HL-60/S4 (cell line): ENCODE measurements around the gene PHAF1.

Source experiments
- in situ Hi-C: fragments of 300-500 bp; cut with MboI; formaldehyde crosslinking; loops from 2 replicates; pipeline ENCODE4 v1.14.3; 2022; ENCODE audit warnings: low sequenced_read_pairs

PHAF1 gene

GRCh38 chr16:67177743-67178699, 68.3 kb downstream of the PHAF1 start:
- in situ Hi-C loops = no loop called here

DNA sequence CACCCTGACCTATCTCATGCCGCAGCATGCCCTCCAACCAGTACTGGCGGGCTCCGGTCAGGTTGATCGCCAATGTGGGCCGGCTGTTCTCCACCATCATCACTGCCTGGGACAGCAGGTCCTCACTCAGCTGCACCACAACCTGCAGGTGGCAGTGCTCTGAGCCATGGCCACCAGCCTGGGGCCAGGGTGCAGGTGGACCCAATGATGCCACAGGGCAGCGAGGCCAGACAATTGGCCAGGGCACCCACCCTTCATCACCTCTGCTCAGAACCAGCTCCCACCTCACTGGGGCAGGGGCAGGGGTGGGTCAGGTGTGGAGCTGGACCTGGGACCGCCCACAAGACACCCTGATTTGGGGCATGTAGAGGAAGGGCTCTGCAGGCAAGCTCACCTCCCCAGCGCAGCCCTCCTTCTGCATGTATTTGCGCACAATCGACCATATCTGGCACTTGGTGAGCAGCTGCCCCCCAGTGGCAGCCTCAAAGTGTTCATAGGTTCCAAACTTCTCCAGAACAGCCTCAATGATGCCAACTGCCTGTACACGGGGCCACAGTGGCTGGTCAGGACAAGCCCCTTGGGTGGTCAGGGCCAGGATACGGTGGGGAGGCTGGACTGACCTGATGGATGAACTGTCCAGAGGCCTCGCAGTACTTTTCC, 69.8 kb downstream of the PHAF1 start:
- in situ Hi-C loops = no loop called here

DNA sequence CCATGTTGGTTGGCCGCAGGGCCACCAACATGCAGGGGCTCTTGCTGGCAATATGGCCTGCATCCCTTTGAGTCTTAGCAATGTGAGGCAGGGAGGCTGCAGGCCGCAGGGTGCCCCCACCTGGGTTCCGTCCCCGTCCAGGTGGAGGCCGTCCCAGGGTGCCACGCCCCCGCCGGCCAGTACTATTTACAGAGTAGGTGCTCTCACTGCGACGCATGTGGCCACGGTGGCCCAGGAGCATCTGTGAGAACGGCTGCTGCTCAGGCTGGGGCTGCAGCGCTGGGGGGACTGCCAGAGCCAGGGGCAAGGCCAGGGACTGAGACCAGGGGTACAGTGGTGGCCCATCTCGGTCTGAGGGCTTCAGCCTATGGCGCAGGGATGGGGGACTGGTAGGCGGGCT, 70.4 kb downstream of the PHAF1 start:
- in situ Hi-C loops = no loop called here

GRCh38 chr16:67181346-67181745, 71.6 kb downstream of the PHAF1 start:
- in situ Hi-C loops = no loop called here

DNA sequence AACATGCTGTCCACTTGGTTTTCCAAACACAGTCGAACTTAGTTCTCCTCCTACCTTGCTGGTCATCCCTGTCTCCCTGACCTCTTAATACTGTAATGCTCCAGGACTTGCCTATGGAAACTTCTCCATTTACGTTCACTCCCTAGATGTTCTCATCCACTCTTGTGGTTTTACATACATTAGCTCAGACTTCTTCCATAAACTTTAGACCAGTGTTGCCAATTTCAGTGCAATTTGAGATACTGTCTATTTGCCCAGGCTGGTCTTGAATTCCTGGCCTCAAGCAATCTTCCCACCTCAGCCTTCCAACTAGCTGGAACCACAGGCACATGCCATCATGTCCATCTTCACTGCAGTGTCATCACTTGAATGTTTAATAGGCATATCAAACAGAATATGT, 72.5 kb downstream of the PHAF1 start:
- in situ Hi-C loops = no loop called here

DNA sequence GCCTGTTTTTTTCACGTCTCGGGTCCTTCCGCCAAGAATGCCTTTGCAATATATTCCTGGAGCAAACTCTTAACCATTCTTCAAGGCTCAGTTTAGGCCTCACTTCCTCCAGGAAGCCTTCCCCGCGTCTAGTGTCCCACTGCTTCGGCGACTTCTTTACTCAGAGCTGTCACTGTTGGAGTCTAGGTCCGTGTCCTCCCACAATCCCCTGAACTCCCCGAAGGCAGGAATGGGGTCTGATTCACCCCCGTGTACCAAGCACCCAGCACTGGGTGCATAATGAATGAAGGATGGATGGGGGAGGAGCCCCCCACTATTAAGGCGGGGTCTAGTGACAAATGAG, 73.5 kb downstream of the PHAF1 start:
- in situ Hi-C loops = no loop called here

- in situ Hi-C loops = no loop called here
Observed at GRCh38 chr16:67183627-67184452, 74.1 kb downstream of the PHAF1 start, which contains the start of gene MATCAP1. Gene MATCAP1 (minus strand): TSS chr16:67183963. CDS start chr16:67180610, 3,353 bp downstream.

DNA sequence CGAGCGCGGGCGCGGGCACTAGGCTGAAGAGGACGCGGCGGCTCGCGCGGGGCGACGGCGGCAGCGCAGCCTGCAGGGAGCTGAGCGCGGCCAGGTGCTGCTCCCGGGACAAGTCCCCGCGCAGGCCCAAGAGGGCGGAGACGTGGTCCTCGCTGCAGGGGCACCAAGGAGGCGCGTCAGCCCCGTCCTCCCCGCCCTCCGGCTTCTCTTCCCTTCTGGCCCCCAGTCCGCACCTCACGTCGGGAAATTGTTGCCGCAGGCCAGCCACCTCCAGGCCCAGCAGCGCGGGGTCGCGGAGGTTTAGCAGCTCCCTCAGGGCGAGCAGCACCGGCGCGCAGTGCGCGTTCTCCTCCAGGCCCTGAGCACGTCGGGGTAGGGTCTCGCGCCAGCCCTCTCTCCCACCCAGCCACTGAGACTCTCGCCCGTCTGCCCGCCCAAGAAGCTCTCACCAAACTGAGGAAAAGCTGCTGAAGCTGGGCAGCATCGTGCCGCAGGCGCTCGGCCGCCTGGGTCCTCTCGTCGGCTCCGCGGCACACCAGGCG, 74.8 kb downstream of the PHAF1 start:
- in situ Hi-C loops = no loop called here

DNA sequence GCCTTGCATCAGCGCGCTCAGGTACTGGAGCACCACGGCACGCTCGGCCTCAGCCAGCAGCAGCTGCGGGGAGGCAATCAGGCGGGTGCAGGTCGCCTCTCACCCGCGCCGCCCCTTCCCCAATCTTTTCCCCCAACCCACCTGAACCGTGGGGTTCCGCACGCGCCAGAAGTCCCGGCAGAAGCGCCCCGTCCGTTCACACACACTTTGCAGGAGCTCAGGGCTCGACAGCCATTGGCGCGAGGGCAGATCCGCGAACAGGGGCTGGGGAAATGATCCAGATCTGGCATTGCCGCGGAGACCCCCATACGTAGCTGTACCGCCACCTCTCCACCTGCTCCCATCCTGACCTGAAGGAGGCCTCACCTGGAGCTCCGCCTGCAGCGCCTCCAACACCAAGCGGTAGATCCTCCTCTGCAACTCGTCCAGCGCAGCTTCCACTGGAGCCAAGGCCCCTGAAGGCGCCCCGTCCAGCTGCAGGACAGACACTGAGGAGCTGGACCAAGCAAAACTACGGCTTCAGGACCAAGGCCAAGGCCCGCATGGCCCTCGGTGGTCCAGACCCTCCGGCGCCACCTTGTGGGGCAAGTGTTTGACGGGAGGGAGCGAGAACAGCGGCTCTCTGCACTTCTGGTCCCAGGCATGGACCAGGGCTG, 75.4 kb downstream of the PHAF1 start:
- in situ Hi-C loops = no loop called here

DNA sequence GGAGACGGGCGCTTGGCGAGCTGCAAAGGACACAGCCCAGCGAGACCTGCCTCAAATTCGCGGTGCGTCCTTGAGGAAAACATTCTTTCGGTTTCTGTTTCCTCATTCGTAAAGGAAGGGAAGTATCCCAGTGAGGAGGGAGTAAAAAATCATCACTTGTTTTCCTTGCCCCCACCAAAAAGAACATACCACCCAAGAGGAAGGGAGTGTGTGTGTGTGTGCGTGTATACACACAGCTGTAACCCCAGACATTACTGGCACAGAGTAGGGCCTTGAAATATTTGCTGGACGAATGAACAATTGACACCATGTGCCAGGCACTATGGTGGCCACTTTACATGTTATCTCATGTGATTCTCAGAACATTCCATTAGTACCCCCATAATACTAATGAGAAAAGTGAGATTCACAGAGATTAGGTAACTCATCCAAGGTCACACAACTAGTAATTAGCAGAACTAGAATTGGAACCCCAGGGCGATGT, 76.0 kb downstream of the PHAF1 start:
- in situ Hi-C loops = no loop called here

DNA sequence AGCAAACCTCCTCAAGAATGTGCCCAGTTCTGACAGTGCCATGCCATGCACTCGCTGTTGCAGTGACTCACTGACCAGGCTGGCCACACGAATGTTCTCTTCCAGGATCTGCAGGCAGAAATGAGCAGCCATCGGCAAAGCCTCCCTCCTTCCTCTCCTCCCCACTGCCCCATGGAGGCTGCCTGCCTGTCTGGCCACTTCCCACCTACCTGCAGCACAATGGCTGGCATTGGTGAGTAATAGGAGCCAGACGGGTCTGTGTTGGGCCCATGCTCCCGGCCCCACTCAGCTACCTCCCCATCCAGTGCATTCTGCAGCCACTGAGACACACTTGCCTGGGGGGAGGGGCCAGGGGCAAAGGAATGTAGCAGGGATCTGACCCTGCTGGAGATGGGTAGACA, 76.8 kb downstream of the PHAF1 start:
- in situ Hi-C loops = no loop called here

- in situ Hi-C loops = no loop called here
Observed at GRCh38 chr16:67187175-67187890, 77.6 kb downstream of the PHAF1 start.

- in situ Hi-C loops = no loop called here
Observed at GRCh38 chr16:67188323-67188722, 78.6 kb downstream of the PHAF1 start.

GRCh38 chr16:67188798-67189197, 79.1 kb downstream of the PHAF1 start:
- in situ Hi-C loops = no loop called here

- in situ Hi-C loops = no loop called here
Observed at GRCh38 chr16:67190041-67190440, 80.3 kb downstream of the PHAF1 start, which contains the start of gene EXOC3L1. Gene EXOC3L1 (minus strand): TSS chr16:67190136. CDS start chr16:67189676, 460 bp downstream.

DNA sequence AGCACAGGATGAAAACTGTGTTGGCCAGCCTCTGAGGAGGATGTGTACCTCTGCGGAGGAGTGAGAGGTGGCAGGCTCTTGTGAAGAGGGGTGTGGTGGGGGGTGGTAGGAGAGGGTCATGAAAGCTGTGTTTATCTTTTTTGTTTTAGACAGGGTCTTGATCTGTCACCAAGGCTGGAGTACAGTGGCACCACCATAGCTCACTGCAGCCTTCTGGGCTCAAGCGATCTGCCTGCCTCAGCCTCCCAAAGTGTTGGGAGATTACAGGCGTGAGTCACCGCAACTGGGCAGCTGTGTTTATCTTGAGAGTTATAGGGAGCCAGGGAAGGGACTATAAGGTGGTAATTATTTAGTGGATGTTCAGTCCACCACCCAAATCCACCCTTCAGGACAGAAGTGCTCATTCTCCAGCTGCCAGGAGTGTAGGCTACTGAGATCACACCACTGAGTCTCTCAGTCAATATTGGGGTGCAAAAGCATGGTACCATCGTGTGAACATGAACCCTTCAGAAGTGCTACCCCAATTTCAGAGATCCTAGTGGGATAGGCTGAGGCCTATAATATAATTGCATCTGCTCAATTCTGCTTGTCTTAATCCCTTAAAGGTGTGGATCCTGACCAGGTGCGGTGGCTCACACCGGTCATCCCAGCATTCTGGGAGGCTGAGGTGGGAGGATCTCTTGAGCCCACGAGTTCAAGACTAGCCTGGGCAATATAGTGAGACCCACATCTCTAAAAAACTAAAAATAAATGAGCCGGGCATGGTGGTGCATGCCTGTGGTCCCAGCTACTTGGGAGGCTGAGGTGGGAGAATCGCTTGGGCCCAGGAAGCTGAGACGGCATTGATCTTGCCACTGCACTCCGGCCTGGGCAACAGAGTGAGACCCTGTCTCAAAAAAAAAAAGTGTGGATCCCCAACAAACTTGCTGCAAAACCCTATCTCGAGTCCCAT, 81.0 kb downstream of the PHAF1 start:
- in situ Hi-C loops = no loop called here

DNA sequence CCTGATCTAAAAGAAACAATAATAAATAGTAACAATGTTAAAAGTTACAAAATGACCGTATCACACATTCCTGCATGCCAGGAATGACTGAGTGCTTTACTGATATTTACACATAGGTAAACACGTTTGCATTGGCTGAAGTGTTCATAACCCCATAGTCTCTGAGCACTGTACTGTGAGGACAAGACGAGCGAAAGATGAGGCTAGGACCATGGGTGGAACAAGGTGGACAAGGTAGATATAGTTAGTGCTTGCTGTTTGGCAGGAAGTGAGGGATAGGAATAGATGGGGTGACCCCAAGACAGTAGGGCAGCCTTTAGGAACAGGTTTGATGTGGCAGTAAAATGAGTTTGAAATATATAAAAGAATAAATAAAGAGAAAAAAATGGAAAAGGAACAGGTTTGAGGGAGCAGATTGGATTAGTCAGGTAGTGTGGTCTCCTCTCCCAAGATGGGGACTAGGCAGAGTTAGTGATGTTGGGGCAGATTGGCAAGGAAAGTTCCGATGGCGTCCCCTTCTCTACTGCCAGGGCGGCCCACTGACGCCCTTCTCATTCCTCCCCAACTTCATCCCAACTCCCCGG, 81.8 kb downstream of the PHAF1 start:
- in situ Hi-C loops = no loop called here
